Keratinocyte (primary cell): ENCODE data around the gene NOTCH4. TPM values are rescaled to one million over a fixed set of nuclear protein-coding genes. Genes with fewer than 3 reads are reported as not detected.
A peak's percentile ranks its signal among the peaks of the same experiment; 100 is the strongest.

Source experiments
- DNase-seq: peaks from one replicate; pipeline ENCODE4 v3.0.0-alpha.2; 2011; ENCODE audit warnings: low read depth, missing footprints, low spot score
- FAIRE-seq: peaks from 2 replicates; lab custom pipeline; 2011; peaks lifted over from hg19 to GRCh38; lab: Jason Lieb, UNC
- H2AFZ ChIP-seq: 2 replicates; pipeline ENCODE4 v1.6.0; 2012; ENCODE audit warnings: low read length, control low read depth, inconsistent platforms; ENCODE audit not compliant: control insufficient read depth
- H3K27ac ChIP-seq: 2 replicates; pipeline ENCODE4 v1.5.1; 2011; ENCODE audit warnings: low read length; ENCODE audit not compliant: control insufficient read depth, insufficient read depth
- H3K27me3 ChIP-seq: 3 replicates; pipeline ENCODE4 v1.6.0; 2011; ENCODE audit warnings: low read length; ENCODE audit not compliant: control insufficient read depth, insufficient read depth; ENCODE audit errors: extremely low read depth
- H3K36me3 ChIP-seq, 2 experiments: 2 replicates in 1 of 2; 3 replicates in 1 of 2; pipeline ENCODE4 v1.5.1; 2011; ENCODE audit warnings: low read length in 2 of 2, mild to moderate bottlenecking in 1 of 2; ENCODE audit not compliant: control insufficient read depth in 2 of 2, insufficient read depth in 2 of 2; ENCODE audit errors: extremely low read depth in 1 of 2
- H3K4me1 ChIP-seq: 3 replicates; pipeline ENCODE4 v1.5.1; 2011; ENCODE audit warnings: low read length; ENCODE audit not compliant: control insufficient read depth, insufficient read depth; ENCODE audit errors: extremely low read depth
- H3K4me2 ChIP-seq: 3 replicates; pipeline ENCODE4 v1.6.0; 2011; ENCODE audit warnings: low read depth, low read length; ENCODE audit not compliant: control insufficient read depth, insufficient read depth; ENCODE audit errors: extremely low read depth
- H3K4me3 ChIP-seq, 3 experiments: fragments of 200-600 bp in 1 of 3; sonication (generic) in 1 of 3; 2 replicates in 2 of 3; 3 replicates in 1 of 3; pipeline ENCODE4 v1.5.1; 2011 to 2016; ENCODE audit warnings: low read length in 3 of 3, mild to moderate bottlenecking in 3 of 3, control low read depth in 2 of 3, inconsistent platforms in 1 of 3, low read depth in 1 of 3, mixed read lengths in 1 of 3, mixed run types in 1 of 3, moderate library complexity in 1 of 3; ENCODE audit not compliant: control insufficient read depth in 2 of 3, insufficient read depth in 2 of 3; ENCODE audit errors: extremely low read depth in 1 of 3
- H3K79me2 ChIP-seq: 2 replicates; pipeline ENCODE4 v1.6.0; 2012; ENCODE audit warnings: low read length; ENCODE audit not compliant: control insufficient read depth, insufficient read depth
- H3K9ac ChIP-seq: 3 replicates; pipeline ENCODE4 v1.6.0; 2011; ENCODE audit warnings: low read length; ENCODE audit not compliant: control insufficient read depth, insufficient read depth; ENCODE audit errors: extremely low read depth
- H3K9me1 ChIP-seq: 3 replicates; pipeline ENCODE4 v1.6.0; 2011; ENCODE audit warnings: low read length; ENCODE audit not compliant: control insufficient read depth, insufficient read depth; ENCODE audit errors: extremely low read depth
- H3K9me3 ChIP-seq: 2 replicates; pipeline ENCODE4 v1.5.1; 2012; ENCODE audit warnings: low read depth, low read length; ENCODE audit not compliant: control insufficient read depth
- H4K20me1 ChIP-seq: 3 replicates; pipeline ENCODE4 v1.6.0; 2011; ENCODE audit warnings: low read length; ENCODE audit not compliant: control insufficient read depth, insufficient read depth; ENCODE audit errors: extremely low read depth
- EZH2 ChIP-seq: IDR thresholded peaks from one replicate; pipeline ENCODE4 v1.6.1; 2012; ENCODE audit warnings: inconsistent platforms, mild to moderate bottlenecking, low read length, moderate library complexity
- dilution Hi-C: fragments of 300-500 bp; cut with MboI; formaldehyde crosslinking; loops from one replicate; pipeline ENCODE4 v1.7.0; 2020; ENCODE audit warnings: low sequenced_read_pairs; ENCODE audit not compliant: extremely low pct_ligation_motif_present
- polyA plus RNA-seq, 5 experiments: library from polyadenylated mRNA; depleted of rRNA in 3 of 5; stranded (reverse) in 3 of 5; stranded (forward) in 1 of 5; unstranded in 1 of 5; fragments of >200 nt; gene quantifications; 1 replicate in 1 of 5; 2 replicates in 3 of 5; 3 replicates in 1 of 5; pipeline versions ENCODE4 v1.2.1 to v1.2.3, GENCODE V29; 2011 to 2012; ENCODE audit warnings: missing spikeins in 2 of 5, low read depth in 1 of 5, low replicate concordance in 1 of 5
- TF ChIP-seq, protein P1 (sequence below), 3 experiments: IDR thresholded peaks in 1 of 3; conservative IDR thresholded peaks in 1 of 3; optimal IDR thresholded peaks in 1 of 3; 2 replicates in 2 of 3; 3 replicates in 1 of 3; pipeline versions ENCODE3 to v1.5.1; 2011; ENCODE audit warnings: low read length in 3 of 3, mild to moderate bottlenecking in 3 of 3, moderate library complexity in 2 of 3, control low read depth in 1 of 3, inconsistent platforms in 1 of 3; ENCODE audit not compliant: insufficient read depth in 2 of 3; ENCODE audit errors: extremely low read depth in 1 of 3

The NOTCH4 gene
- polyA plus RNA-seq, 1 donor (not counting 4 experiments of a cell fraction or from before 2014, with no cell fraction given): 0.07 TPM

DNA sequence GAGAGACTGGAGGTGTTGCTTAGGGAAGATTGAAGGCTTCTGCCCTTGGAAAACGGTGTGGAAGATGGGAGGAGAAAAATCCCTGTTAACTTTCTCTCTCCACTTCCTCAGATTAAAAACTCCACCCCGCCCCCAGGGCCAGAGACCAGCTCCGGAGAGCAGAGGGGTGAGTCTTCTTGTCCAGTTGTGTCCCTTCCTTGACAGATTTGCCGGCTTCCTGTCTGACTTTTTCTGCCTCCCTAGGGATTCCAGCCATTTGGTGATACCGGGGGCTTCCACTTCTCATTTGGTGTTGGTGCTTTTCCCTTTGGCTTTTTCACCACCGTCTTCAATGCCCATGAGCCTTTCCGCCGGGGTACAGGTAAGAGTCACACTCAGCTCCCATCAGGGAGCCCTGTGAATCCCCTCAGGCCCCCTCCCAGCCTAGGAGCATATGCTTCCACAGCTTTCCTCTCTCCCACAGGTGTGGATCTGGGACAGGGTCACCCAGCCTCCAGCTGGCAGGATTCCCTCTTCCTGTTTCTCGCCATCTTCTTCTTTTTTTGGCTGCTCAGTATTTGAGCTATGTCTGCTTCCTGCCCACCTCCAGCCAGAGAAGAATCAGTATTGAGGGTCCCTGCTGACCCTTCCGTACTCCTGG lies 44.0 kb downstream of the NOTCH4 start:
- Histone ChIP-seq H3K27me3 (no peaks in the 10 kb centered on the region), H3K9ac (no peak overlapping the region), H3K36me3 (peaks cover 8% of the 10 kb centered on the region in 2 experiments), H3K4me3 (no peak overlapping the region), H2AFZ (no peak overlapping the region), H3K4me1 (peaks cover 24% of the 10 kb centered on the region), H3K27ac (no peak overlapping the region), H4K20me1 (no peaks in the 10 kb centered on the region), H3K79me2 (peaks cover 16% of the 10 kb centered on the region), H3K4me2 (peak overlapping the region; percentile 87), H3K9me3 (no peaks in the 10 kb centered on the region), H3K9me1 (no peaks in the 10 kb centered on the region)
- FAIRE-seq: no peak
- dilution Hi-C loops: no loop called here
- no peak for DNase-seq
- TF ChIP-seq, protein P1, sequence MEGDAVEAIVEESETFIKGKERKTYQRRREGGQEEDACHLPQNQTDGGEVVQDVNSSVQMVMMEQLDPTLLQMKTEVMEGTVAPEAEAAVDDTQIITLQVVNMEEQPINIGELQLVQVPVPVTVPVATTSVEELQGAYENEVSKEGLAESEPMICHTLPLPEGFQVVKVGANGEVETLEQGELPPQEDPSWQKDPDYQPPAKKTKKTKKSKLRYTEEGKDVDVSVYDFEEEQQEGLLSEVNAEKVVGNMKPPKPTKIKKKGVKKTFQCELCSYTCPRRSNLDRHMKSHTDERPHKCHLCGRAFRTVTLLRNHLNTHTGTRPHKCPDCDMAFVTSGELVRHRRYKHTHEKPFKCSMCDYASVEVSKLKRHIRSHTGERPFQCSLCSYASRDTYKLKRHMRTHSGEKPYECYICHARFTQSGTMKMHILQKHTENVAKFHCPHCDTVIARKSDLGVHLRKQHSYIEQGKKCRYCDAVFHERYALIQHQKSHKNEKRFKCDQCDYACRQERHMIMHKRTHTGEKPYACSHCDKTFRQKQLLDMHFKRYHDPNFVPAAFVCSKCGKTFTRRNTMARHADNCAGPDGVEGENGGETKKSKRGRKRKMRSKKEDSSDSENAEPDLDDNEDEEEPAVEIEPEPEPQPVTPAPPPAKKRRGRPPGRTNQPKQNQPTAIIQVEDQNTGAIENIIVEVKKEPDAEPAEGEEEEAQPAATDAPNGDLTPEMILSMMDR (optimal IDR thresholded peaks at IDR 0.05 in 1 of 3, IDR thresholded peaks at IDR 0.05 in 1 of 3, conservative IDR thresholded peaks at IDR 0.05 in 1 of 3; ENCODE audit: extremely low read depth in 1 of 3, insufficient read depth in 2 of 3, low read length in 3 of 3): no peak
- TF ChIP-seq EZH2: no peak

DNA sequence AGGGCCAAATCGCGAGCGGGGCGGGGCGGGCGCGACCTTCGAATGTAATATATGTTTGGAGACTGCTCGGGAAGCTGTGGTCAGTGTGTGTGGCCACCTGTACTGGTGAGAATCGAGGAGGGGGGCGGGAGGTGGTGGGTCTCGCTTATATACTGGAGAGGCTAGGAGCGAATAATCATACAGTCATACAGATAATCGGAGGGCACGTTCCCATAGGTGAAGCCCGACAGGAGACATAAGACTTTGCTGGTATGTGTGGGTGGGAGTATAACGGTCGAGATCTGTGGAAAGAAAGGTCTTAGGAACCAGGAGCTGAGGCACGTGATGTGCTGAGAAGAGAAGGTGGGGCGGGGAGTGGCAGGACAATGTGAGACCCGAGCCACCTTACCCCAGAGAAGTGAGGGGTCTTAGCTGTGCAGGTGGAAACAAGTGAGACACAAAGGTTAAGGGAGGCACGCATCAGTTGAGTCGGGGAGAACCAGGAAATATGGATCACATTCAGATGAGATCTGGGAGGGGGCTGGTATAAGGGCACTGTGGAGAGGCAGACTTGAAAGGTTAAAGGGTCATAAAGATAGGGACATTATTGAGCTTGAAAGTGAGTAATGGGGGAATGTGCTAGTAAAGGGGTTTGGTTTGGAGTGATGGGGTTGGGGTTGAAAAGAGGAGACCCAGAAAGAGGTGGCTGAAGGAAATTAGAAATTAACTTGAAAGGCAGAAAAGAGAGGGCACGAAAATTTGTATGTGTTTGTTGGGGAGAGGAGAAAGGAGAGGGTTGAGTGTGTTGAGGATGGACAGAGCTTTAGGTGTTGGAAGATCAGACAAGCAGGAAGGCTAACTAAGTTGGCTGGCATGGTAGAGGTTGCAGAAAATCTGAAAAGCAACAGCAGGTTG lies 45.1 kb downstream of the NOTCH4 start:
- no peak for DNase-seq
- H3K4me3 ChIP-seq: peak overlapping the region; percentile 87 to 95 (median 90)
- no peaks in the 10 kb centered on the region for H4K20me1 ChIP-seq
- H3K9me3 ChIP-seq: no peaks in the 10 kb centered on the region
- no peaks in the 10 kb centered on the region for H3K27me3 ChIP-seq
- FAIRE-seq: no peak
- peaks cover 27% of the 10 kb centered on the region for H3K79me2 ChIP-seq
- H3K27ac ChIP-seq: peak overlapping the region; percentile 97
- H3K4me1 ChIP-seq: peaks cover 32% of the 10 kb centered on the region
- peak overlapping the region; percentile 87 for H3K4me2 ChIP-seq
- no peak for TF ChIP-seq EZH2
- TF ChIP-seq, protein P1 (optimal IDR thresholded peaks at IDR 0.05 in 1 of 3, IDR thresholded peaks at IDR 0.05 in 1 of 3, conservative IDR thresholded peaks at IDR 0.05 in 1 of 3; ENCODE audit: extremely low read depth in 1 of 3, insufficient read depth in 2 of 3, low read length in 3 of 3): no peak
- peak overlapping the region; percentile 73 for H2AFZ ChIP-seq
- H3K9ac ChIP-seq: peak overlapping the region; percentile 90
- H3K36me3 ChIP-seq: peaks cover 8 to 10% of the 10 kb centered on the region in 2 experiments
- no peaks in the 10 kb centered on the region for H3K9me1 ChIP-seq
- dilution Hi-C loops: no loop called here
